Measurements from ENCODE around the gene LY6G6D. TPM values are rescaled to one million over a fixed set of nuclear protein-coding genes. Genes with fewer than 3 reads are reported as not detected.

Gene LY6G6D
- total RNA-seq, 1 experiment from 2014 or later, result not detected

DNA sequence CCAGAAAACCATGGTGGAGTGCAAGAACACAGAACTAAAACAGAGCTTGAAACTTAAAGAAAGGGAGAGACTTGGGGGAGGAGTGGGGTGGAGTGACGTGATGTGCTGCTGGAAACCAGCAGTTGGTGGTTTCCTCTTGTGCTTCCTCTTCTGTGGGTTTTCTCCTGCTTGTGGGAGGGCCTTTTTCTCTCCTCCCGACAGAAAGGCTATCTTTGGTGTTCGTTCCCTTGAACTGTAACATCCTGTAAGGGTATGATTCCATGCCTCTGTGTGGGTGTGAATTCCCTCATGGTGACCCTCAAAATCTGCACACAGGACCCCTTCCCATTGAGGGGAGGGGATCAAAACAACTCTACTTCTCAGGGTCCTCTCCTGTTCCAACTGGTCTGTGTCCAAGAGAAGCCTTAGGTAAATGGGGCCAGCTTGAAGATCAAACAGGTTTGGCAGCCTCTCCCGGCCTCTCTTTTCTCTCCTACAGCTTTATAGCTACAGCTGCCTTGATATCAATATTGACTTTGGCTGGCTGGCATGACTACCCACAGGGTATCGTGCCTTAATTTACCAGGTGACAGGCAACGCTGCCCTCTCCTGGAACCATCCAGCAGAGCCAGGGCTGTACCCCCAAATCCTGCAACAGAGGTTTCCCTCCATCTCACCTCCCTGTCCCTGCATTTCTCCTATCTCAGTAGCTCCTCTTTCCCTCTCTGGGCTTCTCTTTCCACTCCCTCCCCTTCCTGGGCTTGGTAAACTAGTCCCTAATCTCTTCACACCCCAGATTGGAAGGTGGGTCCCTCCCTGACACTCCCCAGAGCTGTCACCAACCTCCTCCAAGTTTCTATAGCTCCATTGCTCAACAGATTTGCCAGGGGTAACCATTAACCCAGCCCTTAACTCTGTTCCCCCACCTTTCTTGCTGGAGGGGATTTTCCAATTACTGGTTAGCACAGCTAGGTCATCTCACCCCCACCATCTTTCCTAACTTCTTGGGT lies 23.1 kb downstream of the LY6G6D start:
- Histone ChIP-seq H3K4me1 (ENCODE audit: insufficient read depth, low read length) (peaks cover 16% of the 10 kb centered on the region), H4K20me1 (ENCODE audit: control insufficient read depth, insufficient read depth, insufficient read length) (no peaks in the 10 kb centered on the region), H2BK120ac (ENCODE audit: low read depth, low read length, poor library complexity, severe bottlenecking) (no peak overlapping the region), H4K5ac (ENCODE audit: insufficient read length, low read depth, low read length) (no peak overlapping the region), H4K91ac (ENCODE audit: insufficient read length, low read depth, low read length) (no peak overlapping the region), H3K9me3 (ENCODE audit: control insufficient read depth, low read depth, low read length) (no peaks in the 10 kb centered on the region), H3K27me3 (ENCODE audit: insufficient read depth, low read length) (no peaks in the 10 kb centered on the region), H3T11ph (ENCODE audit: low read length) (no peak overlapping the region), H4K8ac (replicated peaks; ENCODE audit: insufficient read length, low read depth, low read length) (no peak overlapping the region), H2AFZ (ENCODE audit: low read length) (no peak overlapping the region), H2BK15ac (ENCODE audit: low read depth, low read length) (no peak overlapping the region), H3K56ac (ENCODE audit: insufficient read length, low read depth, low read length) (no peak overlapping the region), H2BK20ac (ENCODE audit: low read depth, low read length, poor library complexity, severe bottlenecking) (no peak overlapping the region), H3K23me2 (ENCODE audit: insufficient read length, low read depth, low read length, poor library complexity, severe bottlenecking) (peaks cover 32% of the 10 kb centered on the region), H3K14ac (ENCODE audit: insufficient read depth, low read length) (no peak overlapping the region), H3K9ac (ENCODE audit: extremely low read depth, insufficient read length, low read length) (no peak overlapping the region), H2BK5ac (ENCODE audit: insufficient read length, low read length) (no peak overlapping the region), H3K79me2 (ENCODE audit: insufficient read depth, low read length) (peaks cover 6% of the 10 kb centered on the region; the same call in 1 of the 2 replicates), H3K23ac (ENCODE audit: insufficient read length, low read depth, low read length) (no peak overlapping the region), H3K4me2 (ENCODE audit: insufficient read depth, insufficient read length, low read length) (no peak overlapping the region), H3K79me1 (ENCODE audit: insufficient read depth, low read depth, low read length, poor library complexity, severe bottlenecking) (no peaks in the 10 kb centered on the region), H3K27ac (ENCODE audit: insufficient read length, low read depth, low read length) (no peak overlapping the region), H2AK5ac (ENCODE audit: insufficient read length, low read length) (no peak overlapping the region), H3K4ac (ENCODE audit: low read depth, low read length) (no peak overlapping the region), H2BK12ac (ENCODE audit: insufficient read length, low read depth, low read length) (no peak overlapping the region), H3K18ac (ENCODE audit: insufficient read length, low read depth, low read length) (no peak overlapping the region)
- Mint-ChIP-seq H3K4me1 (peaks cover 44 to 54% of the 10 kb centered on the region in 2 experiments), H3K9me3 (no peaks in the 10 kb centered on the region), H3K4me3 (peak overlapping the region; percentile 91 to 98; a peak in 4 of 5 replicates), H3K27ac (peak overlapping the region; percentile 71 to 88 (median 84)), H3K36me3 (ENCODE audit: insufficient read depth in 1 of 3, low read depth in 3 of 3) (peaks cover 26 to 37% (median 27%) of the 10 kb centered on the region in 3 experiments), H3K27me3 (ENCODE audit: low read depth) (no peaks in the 10 kb centered on the region)
- no CpG with 5 or more reads among the region's 6 CpGs for WGBS (ENCODE audit: extremely low coverage, insufficient read length, low lambda C conversion rate)
- peak; percentile 38 for DNase-seq
- TF ChIP-seq, protein P1, sequence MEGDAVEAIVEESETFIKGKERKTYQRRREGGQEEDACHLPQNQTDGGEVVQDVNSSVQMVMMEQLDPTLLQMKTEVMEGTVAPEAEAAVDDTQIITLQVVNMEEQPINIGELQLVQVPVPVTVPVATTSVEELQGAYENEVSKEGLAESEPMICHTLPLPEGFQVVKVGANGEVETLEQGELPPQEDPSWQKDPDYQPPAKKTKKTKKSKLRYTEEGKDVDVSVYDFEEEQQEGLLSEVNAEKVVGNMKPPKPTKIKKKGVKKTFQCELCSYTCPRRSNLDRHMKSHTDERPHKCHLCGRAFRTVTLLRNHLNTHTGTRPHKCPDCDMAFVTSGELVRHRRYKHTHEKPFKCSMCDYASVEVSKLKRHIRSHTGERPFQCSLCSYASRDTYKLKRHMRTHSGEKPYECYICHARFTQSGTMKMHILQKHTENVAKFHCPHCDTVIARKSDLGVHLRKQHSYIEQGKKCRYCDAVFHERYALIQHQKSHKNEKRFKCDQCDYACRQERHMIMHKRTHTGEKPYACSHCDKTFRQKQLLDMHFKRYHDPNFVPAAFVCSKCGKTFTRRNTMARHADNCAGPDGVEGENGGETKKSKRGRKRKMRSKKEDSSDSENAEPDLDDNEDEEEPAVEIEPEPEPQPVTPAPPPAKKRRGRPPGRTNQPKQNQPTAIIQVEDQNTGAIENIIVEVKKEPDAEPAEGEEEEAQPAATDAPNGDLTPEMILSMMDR (conservative IDR thresholded peaks at IDR 0.05), result peak; percentile 51
